ENCODE measurements around the gene DECR2. TPM values are rescaled to one million over a fixed set of nuclear protein-coding genes. Genes with fewer than 3 reads are reported as not detected.
A peak's percentile ranks its signal among the peaks of the same experiment; 100 is the strongest.

The DECR2 gene
- total and polyA plus RNA-seq, 12 donors = 5.9 to 143 (median 41.7) TPM

- H3K36me3 ChIP-seq (replicated peaks in 1 of 2) = no peaks in the 10 kb centered on the region
- peak overlapping the region in 2 of 4 donors; percentile 73 to 76 for H3K4me3 ChIP-seq
- 47 to 65% (median 64%) methylated on average over 5 to 10 of the region's 10 CpGs for WGBS, 4 donors
- H3K4me1 ChIP-seq (replicated peaks in 1 of 2) = peaks cover 24 to 47% of the 10 kb centered on the region in 2 donors
- H3K27ac ChIP-seq = no peak overlapping the region
- H3K9me3 ChIP-seq (replicated peaks in 1 of 3) = no peaks in the 10 kb centered on the region
- intact Hi-C loops (cut with DNase I) = no loop called here
- DNase-seq = no peak
- no peak for TF ChIP-seq POLR2A (IDR thresholded peaks at IDR 0.05)
- no peak for TF ChIP-seq CTCF (IDR thresholded peaks at IDR 0.05)
- H3K27me3 ChIP-seq = no peaks in the 10 kb centered on the region
Observed at GRCh38 chr16:427250-427649, 25.6 kb downstream of the DECR2 start.

- WGBS, 4 donors = 95 to 98% (median 96%) methylated on average over 7 of the region's 7 CpGs
- Histone ChIP-seq H3K4me1 (replicated peaks in 1 of 2) (peaks cover 9 to 31% of the 10 kb centered on the region in 2 donors), H3K4me3 (no peak overlapping the region), H3K27ac (no peak overlapping the region), H3K9me3 (replicated peaks in 1 of 3) (no peaks in the 10 kb centered on the region), H3K36me3 (replicated peaks in 1 of 2) (no peaks in the 10 kb centered on the region), H3K27me3 (no peaks in the 10 kb centered on the region)
- DNase-seq = no peak
- no peak for TF ChIP-seq POLR2A (IDR thresholded peaks at IDR 0.05)
- TF ChIP-seq CTCF (IDR thresholded peaks at IDR 0.05) = no peak
- intact Hi-C loops (cut with DNase I) = loop anchor here in 1 of 2 donors (10.0 kb wide), 1 partner anchor 94 kb away; the partner anchor contains the start of gene CAPN15
Observed at GRCh38 chr16:430904-431303, 29.2 kb downstream of the DECR2 start.

- TF ChIP-seq POLR2A (IDR thresholded peaks at IDR 0.05) = no peak
- no peak for TF ChIP-seq CTCF (IDR thresholded peaks at IDR 0.05)
- no peaks in the 10 kb centered on the region for H3K36me3 ChIP-seq (replicated peaks in 1 of 2)
- no peak overlapping the region for H3K4me3 ChIP-seq
- intact Hi-C loops (cut with DNase I) = no loop called here
- no peaks in the 10 kb centered on the region for H3K9me3 ChIP-seq (replicated peaks in 1 of 3)
- no peak for DNase-seq
- H3K27me3 ChIP-seq = no peaks in the 10 kb centered on the region
- H3K27ac ChIP-seq = no peak overlapping the region
- WGBS, 4 donors = 93 to 96% (median 95%) methylated on average over 5 to 6 of the region's 6 CpGs
- no peaks in the 10 kb centered on the region for H3K4me1 ChIP-seq (replicated peaks in 1 of 2)
Observed at GRCh38 chr16:440627-441026, 38.9 kb downstream of the DECR2 start.

GRCh38 chr16:441447-441846 lies 39.8 kb downstream of the DECR2 start:
- H3K4me1 ChIP-seq (replicated peaks in 1 of 2) = no peaks in the 10 kb centered on the region
- H3K4me3 ChIP-seq = no peak overlapping the region
- H3K27ac ChIP-seq = no peak overlapping the region
- no peaks in the 10 kb centered on the region for H3K9me3 ChIP-seq (replicated peaks in 1 of 3)
- intact Hi-C loops (cut with DNase I) = no loop called here
- WGBS, 4 donors = 96 to 97% (median 96%) methylated on average over 6 of the region's 6 CpGs
- DNase-seq = no peak
- H3K27me3 ChIP-seq = no peaks in the 10 kb centered on the region
- no peaks in the 10 kb centered on the region for H3K36me3 ChIP-seq (replicated peaks in 1 of 2)
- TF ChIP-seq CTCF (IDR thresholded peaks at IDR 0.05) = no peak
- TF ChIP-seq POLR2A (IDR thresholded peaks at IDR 0.05) = no peak

All from adrenal gland (tissue), 12 donors.